Vagina (tissue), 2 donors: ENCODE results near the gene TSN. TPM values are rescaled to one million over a fixed set of nuclear protein-coding genes. Genes with fewer than 3 reads are reported as not detected.
A peak's percentile ranks its signal among the peaks of the same experiment; 100 is the strongest.
"Not testable (repeated sequence)": the region's sequence is repeated elsewhere in the genome, so short reads cannot be mapped to it uniquely, and the experiment has no call there.

ENCODE experiments used
- DNase-seq, 2 donors: peaks; one replicate each; pipeline ENCODE4 v3.0.0-alpha.2; 2017; ENCODE audit errors: extremely low spot score in 2 of 2
- H3K27ac ChIP-seq: fragments of 200-600 bp; sonication (generic); one replicate; pipeline ENCODE4 v1.5.1; 2019
- H3K27me3 ChIP-seq: fragments of 200-600 bp; sonication (generic); one replicate; pipeline ENCODE4 v1.5.1; 2019
- H3K36me3 ChIP-seq, 2 donors: fragments of 200-600 bp; sonication (generic); one replicate each; pipeline ENCODE4 v1.5.1; 2017 to 2019
- H3K4me1 ChIP-seq: fragments of 200-600 bp; sonication (generic); one replicate; pipeline ENCODE4 v1.5.1; 2019
- H3K4me3 ChIP-seq, 2 donors: fragments of 200-600 bp; sonication (generic); 1 replicate in 1 of 2; 2 replicates in 1 of 2; pipeline ENCODE4 v1.5.1; 2016 to 2019
- H3K9me3 ChIP-seq: fragments of 200-600 bp; sonication (generic); one replicate; pipeline ENCODE4 v1.5.1; 2019
- POLR2A ChIP-seq, 2 donors: fragments of 450-650 bp; IDR thresholded peaks; one replicate each; pipeline ENCODE4 v1.6.1; 2017; ENCODE audit warnings: antibody characterized with exemption in 2 of 2, mild to moderate bottlenecking in 2 of 2, moderate library complexity in 2 of 2
- POLR2AphosphoS5 ChIP-seq, 2 donors: sonication (generic); formaldehyde crosslinking; IDR thresholded peaks; one replicate each; pipeline ENCODE4 v1.9.0; 2017; ENCODE audit warnings: antibody characterized with exemption in 2 of 2, mild to moderate bottlenecking in 2 of 2, low read depth in 1 of 2; ENCODE audit not compliant: insufficient read depth in 1 of 2
- intact Hi-C: fragments of 100-400 bp; cut with DNase I; formaldehyde crosslinking; loops from one replicate; pipeline ENCODE4 v1.15.1; 2023
- total RNA-seq: library from RNA; depleted of rRNA; stranded (reverse); fragments of >200 nt; gene quantifications from one replicate; pipeline ENCODE4 v1.2.3, GENCODE V29; 2016
- TF ChIP-seq, protein P1 (sequence below), 3 experiments: fragments of 450-650 bp in 2 of 3; fragments of 200-600 bp in 1 of 3; sonication (generic) in 1 of 3; IDR thresholded peaks; one replicate each; pipeline ENCODE4 v1.5.1; 2017 to 2019; ENCODE audit warnings: antibody characterized with exemption in 3 of 3, mild to moderate bottlenecking in 2 of 3, moderate library complexity in 2 of 3

Gene TSN
- total RNA-seq, 1 donor from 2014 or later = 35.4 TPM

DNA sequence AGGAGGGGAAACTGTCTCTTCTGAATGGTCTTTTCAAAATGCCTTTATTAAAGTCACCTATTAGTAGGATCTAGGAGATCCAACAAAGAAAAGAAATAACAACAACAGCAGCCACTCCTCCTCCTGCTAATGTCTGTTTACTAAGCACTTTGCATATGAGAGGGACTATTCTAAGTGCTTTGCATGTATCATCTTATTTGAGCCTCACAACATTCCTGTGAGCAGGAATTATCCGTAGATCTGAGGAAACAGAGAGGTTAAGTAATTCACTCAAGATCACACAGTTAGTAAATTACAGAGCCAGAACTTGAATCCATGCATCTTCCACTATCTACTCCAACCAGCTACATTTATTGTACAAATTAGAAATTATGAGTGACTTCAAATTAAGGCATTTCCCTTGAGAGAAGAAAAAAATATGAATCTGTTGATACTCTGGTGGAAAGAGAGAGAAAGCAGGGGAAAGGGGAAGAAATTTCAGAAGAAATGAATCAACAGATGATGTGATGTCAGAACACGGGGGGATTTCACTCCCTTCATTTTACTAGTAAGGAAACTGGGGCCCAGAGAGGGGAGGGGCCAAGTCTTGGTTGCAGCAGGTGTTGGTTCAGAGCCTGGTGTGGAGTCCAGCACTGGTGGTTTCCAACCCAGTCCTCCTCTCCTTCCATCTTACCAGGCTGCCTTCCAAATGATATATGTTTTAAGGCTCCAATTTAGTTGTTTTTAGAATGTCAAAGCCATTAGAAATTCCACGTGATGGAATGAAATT lies 49.7 kb downstream of the TSN start:
- TF ChIP-seq, protein P1, sequence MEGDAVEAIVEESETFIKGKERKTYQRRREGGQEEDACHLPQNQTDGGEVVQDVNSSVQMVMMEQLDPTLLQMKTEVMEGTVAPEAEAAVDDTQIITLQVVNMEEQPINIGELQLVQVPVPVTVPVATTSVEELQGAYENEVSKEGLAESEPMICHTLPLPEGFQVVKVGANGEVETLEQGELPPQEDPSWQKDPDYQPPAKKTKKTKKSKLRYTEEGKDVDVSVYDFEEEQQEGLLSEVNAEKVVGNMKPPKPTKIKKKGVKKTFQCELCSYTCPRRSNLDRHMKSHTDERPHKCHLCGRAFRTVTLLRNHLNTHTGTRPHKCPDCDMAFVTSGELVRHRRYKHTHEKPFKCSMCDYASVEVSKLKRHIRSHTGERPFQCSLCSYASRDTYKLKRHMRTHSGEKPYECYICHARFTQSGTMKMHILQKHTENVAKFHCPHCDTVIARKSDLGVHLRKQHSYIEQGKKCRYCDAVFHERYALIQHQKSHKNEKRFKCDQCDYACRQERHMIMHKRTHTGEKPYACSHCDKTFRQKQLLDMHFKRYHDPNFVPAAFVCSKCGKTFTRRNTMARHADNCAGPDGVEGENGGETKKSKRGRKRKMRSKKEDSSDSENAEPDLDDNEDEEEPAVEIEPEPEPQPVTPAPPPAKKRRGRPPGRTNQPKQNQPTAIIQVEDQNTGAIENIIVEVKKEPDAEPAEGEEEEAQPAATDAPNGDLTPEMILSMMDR (IDR thresholded peaks at IDR 0.05) = no peak
- TF ChIP-seq POLR2A (IDR thresholded peaks at IDR 0.05) = no peak
- no peak for TF ChIP-seq POLR2AphosphoS5 (IDR thresholded peaks at IDR 0.05; ENCODE audit: insufficient read depth in 1 of 2, low read depth in 1 of 2)
- intact Hi-C loops = no loop called here
- Histone ChIP-seq H3K4me1 (no peaks in the 10 kb centered on the region), H3K36me3 (no peaks in the 10 kb centered on the region), H3K4me3 (no peak overlapping the region), H3K9me3 (no peaks in the 10 kb centered on the region), H3K27me3 (no peaks in the 10 kb centered on the region), H3K27ac (no peak overlapping the region)
- DNase-seq = no peak

DNA sequence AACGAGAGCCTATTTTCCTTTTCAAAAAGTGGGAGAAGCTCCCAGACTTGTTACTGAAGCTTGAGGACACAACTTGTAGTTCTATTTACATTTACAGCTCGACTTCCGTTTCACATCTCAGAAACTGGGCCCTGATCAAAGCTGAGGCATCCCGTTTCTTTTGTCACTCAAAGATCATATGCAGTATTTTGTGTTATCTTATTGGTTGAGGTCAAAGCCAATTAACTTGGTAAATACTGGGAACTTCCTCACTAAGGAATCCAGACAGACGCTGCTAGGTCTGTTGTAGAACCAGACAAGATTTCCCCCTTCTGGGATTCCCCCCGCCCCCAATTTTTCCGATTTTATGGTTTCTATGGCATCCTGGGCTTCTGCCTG lies 50.3 kb downstream of the TSN start:
- H3K36me3 ChIP-seq = no peaks in the 10 kb centered on the region
- no peak overlapping the region for H3K4me3 ChIP-seq
- DNase-seq = no peak
- no peak for TF ChIP-seq POLR2AphosphoS5 (IDR thresholded peaks at IDR 0.05; ENCODE audit: insufficient read depth in 1 of 2, low read depth in 1 of 2)
- TF ChIP-seq, protein P1 (IDR thresholded peaks at IDR 0.05) = no peak
- TF ChIP-seq POLR2A (IDR thresholded peaks at IDR 0.05) = no peak
- no peak overlapping the region for H3K27ac ChIP-seq
- H3K27me3 ChIP-seq = no peaks in the 10 kb centered on the region
- H3K9me3 ChIP-seq = no peaks in the 10 kb centered on the region
- intact Hi-C loops = no loop called here
- H3K4me1 ChIP-seq = no peaks in the 10 kb centered on the region

GRCh38 chr2:121807771-121808170 lies 52.3 kb downstream of the TSN start:
- H3K9me3 ChIP-seq, H3K4me3 ChIP-seq, H3K27ac ChIP-seq, intact Hi-C loops, DNase-seq, H3K27me3 ChIP-seq, H3K36me3 ChIP-seq, H3K4me1 ChIP-seq: not testable (repeated sequence)

GRCh38 chr2:121809607-121810006 lies 54.2 kb downstream of the TSN start:
- H3K27me3 ChIP-seq = no peaks in the 10 kb centered on the region
- intact Hi-C loops = no loop called here
- no peaks in the 10 kb centered on the region for H3K36me3 ChIP-seq
- no peak overlapping the region for H3K27ac ChIP-seq
- DNase-seq = no peak
- no peaks in the 10 kb centered on the region for H3K4me1 ChIP-seq
- TF ChIP-seq, protein P1 (IDR thresholded peaks at IDR 0.05) = no peak
- TF ChIP-seq POLR2AphosphoS5 (IDR thresholded peaks at IDR 0.05; ENCODE audit: insufficient read depth in 1 of 2, low read depth in 1 of 2) (no peak), POLR2A (IDR thresholded peaks at IDR 0.05) (no peak)
- H3K9me3 ChIP-seq = no peaks in the 10 kb centered on the region
- no peak overlapping the region for H3K4me3 ChIP-seq

GRCh38 chr2:121810959-121811853 lies 55.8 kb downstream of the TSN start:
- no peaks in the 10 kb centered on the region for H3K9me3 ChIP-seq
- no peak for DNase-seq
- no peak overlapping the region for H3K27ac ChIP-seq
- no peak overlapping the region for H3K4me3 ChIP-seq
- intact Hi-C loops = no loop called here
- H3K4me1 ChIP-seq = no peaks in the 10 kb centered on the region
- H3K27me3 ChIP-seq = no peaks in the 10 kb centered on the region
- no peaks in the 10 kb centered on the region for H3K36me3 ChIP-seq
- TF ChIP-seq, protein P1 (IDR thresholded peaks at IDR 0.05) = peak in 2 of 3 experiments; percentile 29 to 42
- no peak for TF ChIP-seq POLR2A (IDR thresholded peaks at IDR 0.05)

DNA sequence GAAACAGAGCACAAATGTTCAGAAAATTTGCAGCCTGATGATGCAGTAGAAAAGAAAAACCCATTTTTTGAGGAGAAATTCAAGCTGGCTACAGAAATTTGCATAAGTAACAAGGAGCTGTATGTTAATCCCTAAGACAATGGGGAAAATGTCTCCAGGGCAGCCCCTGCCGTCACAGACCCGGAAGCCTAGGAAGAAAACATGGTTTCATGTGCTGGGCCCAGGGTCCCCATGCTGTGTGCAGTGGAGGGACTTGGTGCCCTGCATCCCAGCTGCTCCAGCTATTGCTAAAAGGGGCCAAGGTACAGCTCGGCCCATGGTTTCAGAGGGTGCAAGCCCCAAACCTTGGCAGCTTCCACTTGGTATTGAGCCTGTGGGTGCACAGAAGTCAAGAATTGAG lies 57.6 kb downstream of the TSN start:
- H3K4me1 ChIP-seq, H3K36me3 ChIP-seq, intact Hi-C loops, DNase-seq, H3K9me3 ChIP-seq, H3K27ac ChIP-seq, H3K27me3 ChIP-seq, H3K4me3 ChIP-seq: not testable (repeated sequence)
